Left lung (tissue), 10 donors: ENCODE data around the gene NNAT. TPM values are rescaled to one million over a fixed set of nuclear protein-coding genes. Genes with fewer than 3 reads are reported as not detected.

Experiments
- ATAC-seq: fragments of 200-7000 bp; cut with Tn5 transposase; one replicate; pipeline ENCODE4 v1.9.1; 2020; ENCODE audit warnings: moderate library complexity
- DNase-seq, 4 donors: peaks; one replicate each; pipeline ENCODE4 v3.0.0-alpha.2; 2013 to 2020
- H3K27ac ChIP-seq, 2 donors: fragments of 200-600 bp; sonication (generic) in 1 of 2; one replicate each; pipeline versions ENCODE4 v1.5.0 to v1.8.0; 2020 to 2021
- H3K27me3 ChIP-seq, 2 donors: fragments of 200-600 bp; sonication (generic) in 1 of 2; one replicate each; pipeline versions ENCODE4 v1.5.0 to v1.8.0; 2020 to 2021
- H3K36me3 ChIP-seq, 2 donors: fragments of 200-600 bp; sonication (generic) in 1 of 2; one replicate each; pipeline versions ENCODE4 v1.5.0 to v1.8.0; 2020 to 2021
- H3K4me1 ChIP-seq, 2 donors: fragments of 200-600 bp; one replicate each; pipeline ENCODE4 v1.8.0; 2021
- H3K4me3 ChIP-seq, 2 donors: fragments of 200-600 bp; sonication (generic) in 1 of 2; one replicate each; pipeline versions ENCODE4 v1.5.0 to v1.8.0; 2020 to 2021; ENCODE audit warnings: mild to moderate bottlenecking in 1 of 2
- H3K9me3 ChIP-seq, 2 donors: fragments of 200-600 bp; sonication (generic) in 1 of 2; one replicate each; pipeline versions ENCODE4 v1.5.0 to v1.8.0; 2020 to 2021
- intact Hi-C, 2 donors: fragments of 100-400 bp; cut with DNase I; formaldehyde crosslinking; loops; one replicate each; pipeline versions ENCODE4 v1.11.2 to v1.14.2; 2022
- polyA plus RNA-seq, 6 donors: library from polyadenylated mRNA; unstranded; fragments of 120-200 nt; gene quantifications; one replicate each; pipeline ENCODE4 v1.2.1, GENCODE V29; 2013; ENCODE audit not compliant: insufficient read length in 6 of 6
- total RNA-seq, 2 donors: library from RNA; stranded (reverse); fragmentation: NEBNext Ultra II Directional; extraction: Animal tissue kit (Norgen Biotek cat#: 25700); gene quantifications; one replicate each; pipeline ENCODE4 v1.2.1, GENCODE V29; 2021
- TF ChIP-seq, protein P1 (sequence below), 2 donors: fragments of 200-600 bp; sonication (generic) in 1 of 2; IDR thresholded peaks; one replicate each; pipeline versions ENCODE4 v1.5.0 to v1.8.0; 2021; ENCODE audit warnings: antibody characterized with exemption in 2 of 2
- donor health status: DM: no; HTN: yes; CAD: no.
- donor health status: DM: no; HTN: no; CAD: no.

Gene NNAT
- total and polyA plus RNA-seq, 8 donors, result 0.45 to 65.0 (median 47.1) TPM

GRCh38 chr20:37501940-37502339 is 19.1 kb upstream of the NNAT start:
- TF ChIP-seq, protein P1, sequence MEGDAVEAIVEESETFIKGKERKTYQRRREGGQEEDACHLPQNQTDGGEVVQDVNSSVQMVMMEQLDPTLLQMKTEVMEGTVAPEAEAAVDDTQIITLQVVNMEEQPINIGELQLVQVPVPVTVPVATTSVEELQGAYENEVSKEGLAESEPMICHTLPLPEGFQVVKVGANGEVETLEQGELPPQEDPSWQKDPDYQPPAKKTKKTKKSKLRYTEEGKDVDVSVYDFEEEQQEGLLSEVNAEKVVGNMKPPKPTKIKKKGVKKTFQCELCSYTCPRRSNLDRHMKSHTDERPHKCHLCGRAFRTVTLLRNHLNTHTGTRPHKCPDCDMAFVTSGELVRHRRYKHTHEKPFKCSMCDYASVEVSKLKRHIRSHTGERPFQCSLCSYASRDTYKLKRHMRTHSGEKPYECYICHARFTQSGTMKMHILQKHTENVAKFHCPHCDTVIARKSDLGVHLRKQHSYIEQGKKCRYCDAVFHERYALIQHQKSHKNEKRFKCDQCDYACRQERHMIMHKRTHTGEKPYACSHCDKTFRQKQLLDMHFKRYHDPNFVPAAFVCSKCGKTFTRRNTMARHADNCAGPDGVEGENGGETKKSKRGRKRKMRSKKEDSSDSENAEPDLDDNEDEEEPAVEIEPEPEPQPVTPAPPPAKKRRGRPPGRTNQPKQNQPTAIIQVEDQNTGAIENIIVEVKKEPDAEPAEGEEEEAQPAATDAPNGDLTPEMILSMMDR (IDR thresholded peaks at IDR 0.05), result no peak
- Histone ChIP-seq H3K4me1 (no peaks in the 10 kb centered on the region), H3K27me3 (no peaks in the 10 kb centered on the region), H3K4me3 (no peak overlapping the region), H3K27ac (no peak overlapping the region), H3K36me3 (no peaks in the 10 kb centered on the region), H3K9me3 (no peaks in the 10 kb centered on the region)
- intact Hi-C loops, result no loop called here
- ATAC-seq (no peak), DNase-seq (no peak)

DNA sequence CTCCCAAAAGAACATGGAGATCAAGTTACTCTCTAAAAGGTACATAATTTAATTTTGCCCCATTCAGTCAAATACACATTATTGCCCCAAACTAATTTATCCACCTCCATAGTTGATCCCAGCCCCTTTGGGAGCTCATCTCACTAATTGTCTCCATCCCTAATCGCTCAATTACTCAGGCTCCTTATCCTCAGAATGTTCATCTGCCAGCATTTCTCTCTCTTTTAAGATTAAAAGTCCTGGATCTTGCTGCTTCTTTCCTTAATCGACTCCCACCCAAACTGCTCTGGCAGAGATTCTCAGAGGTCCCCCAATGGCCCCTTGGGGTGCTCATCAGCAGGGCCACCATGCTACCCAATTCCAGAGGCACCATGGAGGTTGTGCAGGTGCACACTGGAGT is 18.4 kb upstream of the NNAT start:
- no peak for DNase-seq
- Histone ChIP-seq H3K9me3 (no peaks in the 10 kb centered on the region), H3K27ac (no peak overlapping the region), H3K27me3 (no peaks in the 10 kb centered on the region), H3K4me3 (no peak overlapping the region), H3K4me1 (no peaks in the 10 kb centered on the region), H3K36me3 (no peaks in the 10 kb centered on the region)
- intact Hi-C loops, result no loop called here
- no peak for ATAC-seq
- TF ChIP-seq, protein P1 (IDR thresholded peaks at IDR 0.05), result no peak

DNA sequence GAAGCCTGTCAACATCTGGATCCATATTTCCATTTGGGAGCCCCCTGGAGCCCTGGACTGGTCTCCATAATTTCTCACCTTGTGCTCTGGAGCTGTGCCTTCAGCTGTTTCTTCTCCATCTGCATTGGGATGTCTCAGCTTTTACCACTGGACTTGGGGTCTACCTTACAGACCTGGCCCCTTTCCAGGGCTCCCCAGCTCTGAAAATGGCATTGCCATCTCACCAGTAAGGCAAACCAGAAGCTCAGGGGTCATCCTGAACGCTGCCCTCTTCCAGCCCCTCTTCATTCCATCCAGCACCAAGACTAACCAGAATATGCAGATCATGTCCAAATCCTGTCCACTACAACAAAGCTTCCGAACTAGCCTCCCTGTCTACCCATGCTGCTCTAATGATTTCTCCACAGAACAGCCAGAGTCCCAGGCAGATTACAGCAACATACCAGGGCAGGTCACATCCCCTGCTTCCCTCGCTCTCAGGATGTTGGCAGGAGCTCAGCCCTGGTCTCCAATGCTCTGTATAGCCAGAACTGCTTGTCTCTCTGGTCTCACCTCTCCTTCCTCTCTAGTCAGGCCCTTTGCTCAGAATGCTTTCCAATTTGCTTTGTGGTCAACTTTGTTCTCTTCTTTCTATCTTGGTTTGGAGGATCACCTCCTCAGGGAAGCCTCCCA is 17.7 kb upstream of the NNAT start:
- no peaks in the 10 kb centered on the region for H3K4me1 ChIP-seq
- ATAC-seq (no peak), DNase-seq (no peak)
- intact Hi-C loops, result no loop called here
- H3K36me3 ChIP-seq, result peaks cover 0 to 1% of the 10 kb centered on the region in 2 donors
- no peak overlapping the region for H3K4me3 ChIP-seq
- no peak overlapping the region for H3K27ac ChIP-seq
- no peaks in the 10 kb centered on the region for H3K9me3 ChIP-seq
- TF ChIP-seq, protein P1 (IDR thresholded peaks at IDR 0.05), result no peak
- no peaks in the 10 kb centered on the region for H3K27me3 ChIP-seq

DNA sequence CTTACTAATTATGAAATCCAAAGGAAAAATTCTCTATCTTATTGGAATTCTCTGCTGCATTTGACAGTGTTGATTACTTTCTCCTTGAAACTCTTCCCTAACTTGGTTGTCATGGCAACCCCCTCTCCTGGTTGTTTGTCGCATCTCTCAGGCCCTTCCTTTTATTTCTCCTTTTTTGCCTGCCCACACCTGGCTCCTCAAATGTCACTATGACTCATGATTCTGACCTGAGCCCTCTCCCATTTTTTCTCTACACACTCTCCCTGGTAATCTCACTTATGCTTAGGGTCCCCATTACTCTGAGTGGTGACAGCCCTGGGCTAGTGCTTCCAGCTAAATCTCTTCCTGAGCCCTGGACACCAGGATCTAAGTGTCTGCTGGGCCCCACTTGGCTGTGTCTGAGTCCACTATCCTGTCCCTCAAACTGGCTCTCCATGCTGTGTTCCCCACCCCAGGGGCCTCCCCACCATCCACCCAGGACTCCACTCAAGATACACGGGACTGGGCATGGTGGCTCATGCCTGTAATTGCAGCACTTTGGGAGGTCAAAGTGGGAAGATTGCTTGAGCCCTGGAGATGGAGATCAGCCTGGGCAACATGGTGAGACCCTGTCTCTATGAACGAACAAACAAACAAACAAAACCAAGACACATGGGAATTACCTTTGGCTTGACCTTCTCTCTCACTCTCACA is 16.5 kb upstream of the NNAT start:
- TF ChIP-seq, protein P1 (IDR thresholded peaks at IDR 0.05), result no peak
- ATAC-seq, result no peak
- Histone ChIP-seq H3K27ac (no peak overlapping the region), H3K27me3 (no peaks in the 10 kb centered on the region), H3K9me3 (no peaks in the 10 kb centered on the region), H3K4me1 (no peaks in the 10 kb centered on the region), H3K36me3 (peaks cover 0 to 13% of the 10 kb centered on the region in 2 donors), H3K4me3 (no peak overlapping the region)
- intact Hi-C loops, result no loop called here
- DNase-seq, result no peak

DNA sequence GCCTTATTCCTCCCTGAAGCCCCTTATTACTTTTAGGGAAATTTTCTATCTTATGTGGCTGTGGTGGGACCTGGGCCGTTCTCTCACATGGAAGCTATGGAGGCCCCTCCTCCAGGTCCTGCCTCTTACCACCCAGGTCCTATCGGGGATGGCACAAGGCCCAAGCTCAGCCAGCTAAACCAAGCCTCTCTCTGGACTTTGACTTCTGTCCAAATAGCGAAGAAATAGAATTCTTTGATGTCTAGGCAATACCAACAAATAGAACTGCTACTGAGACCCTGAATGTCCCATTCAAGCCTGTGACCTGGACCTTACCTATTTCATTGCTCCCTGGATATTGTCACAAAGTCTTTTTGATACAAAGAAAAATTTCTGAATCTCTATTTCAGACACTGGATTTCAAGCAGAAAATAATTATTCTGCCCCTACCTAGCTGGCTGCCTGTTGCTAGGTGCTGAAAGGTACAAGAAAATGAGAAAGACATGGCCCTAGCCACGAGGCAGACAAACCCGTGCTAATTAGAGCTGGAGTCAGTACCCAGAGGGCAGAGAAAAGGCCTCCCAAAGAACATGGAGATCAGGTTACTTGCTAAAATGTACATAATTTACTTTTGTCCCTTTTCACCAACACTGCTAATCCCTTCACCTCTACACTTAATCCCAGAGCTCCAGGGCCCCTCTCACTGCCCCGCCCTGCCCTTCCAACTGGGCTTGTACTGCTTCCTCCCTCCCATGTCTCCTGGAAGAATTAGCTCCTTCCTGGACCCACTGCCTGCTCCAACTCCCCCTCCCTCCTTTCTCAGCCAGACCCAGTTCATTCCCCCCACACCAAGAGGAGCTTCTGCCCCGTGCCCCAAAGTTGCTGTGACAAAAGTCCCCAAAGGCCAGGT is 15.5 kb upstream of the NNAT start:
- ATAC-seq (no peak), DNase-seq (no peak)
- TF ChIP-seq, protein P1 (IDR thresholded peaks at IDR 0.05), result no peak
- Histone ChIP-seq H3K36me3 (peaks cover 0 to 23% of the 10 kb centered on the region in 2 donors), H3K9me3 (no peaks in the 10 kb centered on the region), H3K27ac (no peak overlapping the region), H3K4me1 (no peaks in the 10 kb centered on the region), H3K4me3 (no peak overlapping the region), H3K27me3 (no peaks in the 10 kb centered on the region)
- intact Hi-C loops, result no loop called here
